HepG2 (cell line): Measurements from ENCODE around the gene NR2F1-AS1. TPM values are rescaled to one million over a fixed set of nuclear protein-coding genes. Genes with fewer than 3 reads are reported as not detected.

Experiments
- AHR ChIP-seq: IDR thresholded peaks from 2 replicates; pipeline ENCODE4 v1.6.1; 2018; ENCODE audit warnings: missing genetic modification reagents, missing compliant biosample characterization
- CBX2 ChIP-seq, 2 experiments: fragments of 200-600 bp in 1 of 2; sonication (generic); formaldehyde crosslinking in 1 of 2; IDR thresholded peaks; 2 replicates each; pipeline versions ENCODE4 v1.7.0 to v1.8.1; 2018 to 2022; ENCODE audit warnings: low read depth in 2 of 2, low read length in 1 of 2, mild to moderate bottlenecking in 1 of 2, missing genetic modification reagents in 1 of 2
- KLF6 ChIP-seq: IDR thresholded peaks from 2 replicates; pipeline ENCODE4 v1.8.0; 2016; ENCODE audit warnings: missing biosample characterization, missing genetic modification reagents
- MTF2 ChIP-seq: sonication (generic); formaldehyde crosslinking; IDR thresholded peaks from 2 replicates; pipeline ENCODE4 v1.5.0; 2020; ENCODE audit warnings: missing genetic modification reagents, borderline replicate concordance
- MYC ChIP-seq: sonication (generic); formaldehyde crosslinking; IDR thresholded peaks from 2 replicates; pipeline ENCODE4 v1.9.0; 2021; ENCODE audit warnings: missing genetic modification reagents, borderline replicate concordance
- REL ChIP-seq: sonication (generic); formaldehyde crosslinking; conservative IDR thresholded peaks from 2 replicates; pipeline ENCODE4 v1.8.0; 2022; ENCODE audit warnings: mild to moderate bottlenecking, missing genetic modification reagents, moderate library complexity
- RFX5 ChIP-seq: IDR thresholded peaks from 2 replicates; pipeline ENCODE4 v1.6.1; 2011; ENCODE audit warnings: low read depth, low read length, improper control_type of control experiment
- SMARCC2 ChIP-seq: fragments of 450-650 bp; IDR thresholded peaks from 2 replicates; pipeline ENCODE4 v1.6.1; 2017; ENCODE audit warnings: antibody characterized with exemption, mild to moderate bottlenecking
- TARDBP ChIP-seq: sonication (generic); formaldehyde crosslinking; IDR thresholded peaks from 2 replicates; pipeline ENCODE4 v1.8.0; 2022; ENCODE audit warnings: mild to moderate bottlenecking, missing genetic modification reagents
- ZNF256 ChIP-seq: sonication (generic); formaldehyde crosslinking; conservative IDR thresholded peaks from 2 replicates; pipeline ENCODE4 v1.4.0; 2020; ENCODE audit warnings: missing genetic modification reagents
- ZNF761 ChIP-seq: sonication (generic); formaldehyde crosslinking; conservative IDR thresholded peaks from 2 replicates; pipeline ENCODE4 v1.4.0; 2020; ENCODE audit warnings: mild to moderate bottlenecking, missing genetic modification reagents
- ZNF841 ChIP-seq: sonication (generic); formaldehyde crosslinking; IDR thresholded peaks from 2 replicates; pipeline ENCODE4 v1.8.1; 2023; ENCODE audit warnings: missing genetic modification reagents, borderline replicate concordance
- polyA plus RNA-seq, 8 experiments: library from polyadenylated mRNA; depleted of rRNA in 3 of 8; stranded (reverse) in 7 of 8; unstranded in 1 of 8; fragments of >200 nt; fragmentation: Illumina TruSeq in 4 of 8; extraction: Trizol in 4 of 8; gene quantifications; 2 replicates each; pipeline versions ENCODE4 v1.2.1 to v1.2.3, GENCODE V29; 2011 to 2016; ENCODE audit warnings: low read depth in 4 of 8, missing spikeins in 1 of 8, mixed read lengths in 1 of 8; ENCODE audit not compliant: insufficient read depth in 1 of 8
- total RNA-seq, 5 experiments: library from RNA; depleted of rRNA; stranded (reverse); fragments of >200 nt; fragmentation: Illumina TruSeq; extraction: Trizol; gene quantifications; 2 replicates each; pipeline ENCODE4 v1.2.3, GENCODE V29; 2016; ENCODE audit warnings: low read depth in 1 of 5
- TF ChIP-seq, protein P1 (sequence below): sonication (generic); formaldehyde crosslinking; IDR thresholded peaks from 2 replicates; pipeline ENCODE4 v1.9.0; 2021; ENCODE audit warnings: missing genetic modification reagents, borderline replicate concordance
- TF ChIP-seq, protein P2 (sequence below): sonication (generic); IDR thresholded peaks from 2 replicates; pipeline ENCODE4 v1.6.1; 2016; ENCODE audit warnings: low read depth, borderline replicate concordance
- TF ChIP-seq, protein P3 (sequence below): sonication (generic); formaldehyde crosslinking; IDR thresholded peaks from 2 replicates; pipeline ENCODE4 v1.8.0; 2022; ENCODE audit warnings: missing genetic modification reagents, mild to moderate bottlenecking, inconsistent platforms, borderline replicate concordance
- TF ChIP-seq, protein P4 (sequence below): sonication (generic); formaldehyde crosslinking; IDR thresholded peaks from 2 replicates; pipeline ENCODE4 v1.4.0; 2020; ENCODE audit warnings: missing genetic modification reagents, mild to moderate bottlenecking, borderline replicate concordance

NR2F1-AS1 gene
- total and polyA plus RNA-seq, 2 of the 13 experiments (the other 11 are each of a cell fraction or from before 2014, with no cell fraction given) = 2.8 TPM

DNA sequence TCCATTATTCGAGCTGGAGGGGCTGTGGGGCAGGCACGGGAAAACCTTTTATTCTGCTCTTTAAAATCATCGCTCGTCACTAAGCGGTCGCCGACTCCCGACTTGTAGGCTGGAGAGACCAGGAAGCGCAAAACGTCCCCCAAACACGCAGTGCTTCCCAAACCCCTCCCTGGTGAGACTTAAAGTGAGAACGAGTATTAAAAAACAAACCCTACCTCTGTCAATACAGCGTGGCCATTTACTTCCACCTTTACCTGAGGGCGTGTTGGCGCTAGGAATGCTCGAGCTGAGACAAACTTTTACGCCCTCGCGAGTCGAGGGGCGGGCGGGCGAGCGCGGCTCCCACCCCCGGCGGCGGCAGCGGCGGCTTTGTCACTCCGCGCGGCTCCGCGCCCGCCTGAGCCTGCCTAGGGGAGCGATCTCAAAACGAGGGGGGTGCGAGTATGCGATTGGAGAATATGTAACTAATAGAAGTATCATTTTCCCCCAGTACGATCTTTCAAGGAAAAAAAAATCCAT, at the start of gene NR2F1-AS1 (continued):
- TF ChIP-seq, protein P1, sequence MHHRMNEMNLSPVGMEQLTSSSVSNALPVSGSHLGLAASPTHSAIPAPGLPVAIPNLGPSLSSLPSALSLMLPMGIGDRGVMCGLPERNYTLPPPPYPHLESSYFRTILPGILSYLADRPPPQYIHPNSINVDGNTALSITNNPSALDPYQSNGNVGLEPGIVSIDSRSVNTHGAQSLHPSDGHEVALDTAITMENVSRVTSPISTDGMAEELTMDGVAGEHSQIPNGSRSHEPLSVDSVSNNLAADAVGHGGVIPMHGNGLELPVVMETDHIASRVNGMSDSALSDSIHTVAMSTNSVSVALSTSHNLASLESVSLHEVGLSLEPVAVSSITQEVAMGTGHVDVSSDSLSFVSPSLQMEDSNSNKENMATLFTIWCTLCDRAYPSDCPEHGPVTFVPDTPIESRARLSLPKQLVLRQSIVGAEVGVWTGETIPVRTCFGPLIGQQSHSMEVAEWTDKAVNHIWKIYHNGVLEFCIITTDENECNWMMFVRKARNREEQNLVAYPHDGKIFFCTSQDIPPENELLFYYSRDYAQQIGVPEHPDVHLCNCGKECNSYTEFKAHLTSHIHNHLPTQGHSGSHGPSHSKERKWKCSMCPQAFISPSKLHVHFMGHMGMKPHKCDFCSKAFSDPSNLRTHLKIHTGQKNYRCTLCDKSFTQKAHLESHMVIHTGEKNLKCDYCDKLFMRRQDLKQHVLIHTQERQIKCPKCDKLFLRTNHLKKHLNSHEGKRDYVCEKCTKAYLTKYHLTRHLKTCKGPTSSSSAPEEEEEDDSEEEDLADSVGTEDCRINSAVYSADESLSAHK (CRISPR knock-in tag) = no peak
- no peak for TF ChIP-seq ZNF256 (CRISPR knock-in tag)
- TF ChIP-seq CBX2 (IDR thresholded peaks at IDR 0.05; ENCODE audit: low read depth, low read length) = 0 out of 2 replicates have a peak, but pooled peaks have one; percentile 39
- TF ChIP-seq CBX2 (CRISPR knock-in tag; IDR thresholded peaks at IDR 0.05; ENCODE audit: low read depth) = no peak
- TF ChIP-seq KLF6 (CRISPR knock-in tag) = no peak
- TF ChIP-seq AHR (CRISPR knock-in tag) = no peak
- no peak for TF ChIP-seq REL (CRISPR knock-in tag)
- no peak for TF ChIP-seq RFX5
- no peak for TF ChIP-seq ZNF761 (CRISPR knock-in tag)
- peak; percentile 73; the same call in 1 of the 2 replicates for TF ChIP-seq MTF2 (CRISPR knock-in tag)
- TF ChIP-seq, protein P2, sequence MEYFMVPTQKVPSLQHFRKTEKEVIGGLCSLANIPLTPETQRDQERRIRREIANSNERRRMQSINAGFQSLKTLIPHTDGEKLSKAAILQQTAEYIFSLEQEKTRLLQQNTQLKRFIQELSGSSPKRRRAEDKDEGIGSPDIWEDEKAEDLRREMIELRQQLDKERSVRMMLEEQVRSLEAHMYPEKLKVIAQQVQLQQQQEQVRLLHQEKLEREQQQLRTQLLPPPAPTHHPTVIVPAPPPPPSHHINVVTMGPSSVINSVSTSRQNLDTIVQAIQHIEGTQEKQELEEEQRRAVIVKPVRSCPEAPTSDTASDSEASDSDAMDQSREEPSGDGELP = no peak
- TF ChIP-seq SMARCC2 = no peak
- TF ChIP-seq, protein P3, sequence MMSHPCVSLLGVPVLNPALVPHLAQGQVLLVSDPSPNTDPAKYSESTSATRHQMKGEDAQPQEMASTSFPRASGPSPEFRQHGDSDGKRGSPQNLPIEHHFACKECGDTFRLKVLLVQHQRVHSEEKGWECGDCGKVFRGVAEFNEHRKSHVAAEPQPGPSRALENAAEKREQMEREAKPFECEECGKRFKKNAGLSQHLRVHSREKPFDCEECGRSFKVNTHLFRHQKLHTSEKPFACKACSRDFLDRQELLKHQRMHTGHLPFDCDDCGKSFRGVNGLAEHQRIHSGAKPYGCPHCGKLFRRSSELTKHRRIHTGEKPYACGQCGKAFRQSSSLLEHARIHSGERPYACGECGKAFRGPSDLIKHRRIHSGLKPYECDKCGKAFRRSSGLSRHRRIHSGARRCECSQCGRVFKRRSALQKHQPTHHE (CRISPR knock-in tag) = no peak
- TF ChIP-seq, protein P4, sequence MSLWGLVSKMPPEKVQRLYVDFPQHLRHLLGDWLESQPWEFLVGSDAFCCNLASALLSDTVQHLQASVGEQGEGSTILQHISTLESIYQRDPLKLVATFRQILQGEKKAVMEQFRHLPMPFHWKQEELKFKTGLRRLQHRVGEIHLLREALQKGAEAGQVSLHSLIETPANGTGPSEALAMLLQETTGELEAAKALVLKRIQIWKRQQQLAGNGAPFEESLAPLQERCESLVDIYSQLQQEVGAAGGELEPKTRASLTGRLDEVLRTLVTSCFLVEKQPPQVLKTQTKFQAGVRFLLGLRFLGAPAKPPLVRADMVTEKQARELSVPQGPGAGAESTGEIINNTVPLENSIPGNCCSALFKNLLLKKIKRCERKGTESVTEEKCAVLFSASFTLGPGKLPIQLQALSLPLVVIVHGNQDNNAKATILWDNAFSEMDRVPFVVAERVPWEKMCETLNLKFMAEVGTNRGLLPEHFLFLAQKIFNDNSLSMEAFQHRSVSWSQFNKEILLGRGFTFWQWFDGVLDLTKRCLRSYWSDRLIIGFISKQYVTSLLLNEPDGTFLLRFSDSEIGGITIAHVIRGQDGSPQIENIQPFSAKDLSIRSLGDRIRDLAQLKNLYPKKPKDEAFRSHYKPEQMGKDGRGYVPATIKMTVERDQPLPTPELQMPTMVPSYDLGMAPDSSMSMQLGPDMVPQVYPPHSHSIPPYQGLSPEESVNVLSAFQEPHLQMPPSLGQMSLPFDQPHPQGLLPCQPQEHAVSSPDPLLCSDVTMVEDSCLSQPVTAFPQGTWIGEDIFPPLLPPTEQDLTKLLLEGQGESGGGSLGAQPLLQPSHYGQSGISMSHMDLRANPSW (CRISPR knock-in tag) = 0 out of 2 replicates have a peak, but pooled peaks have one; percentile 10
- no peak for TF ChIP-seq ZNF841 (CRISPR knock-in tag)
- no peak for TF ChIP-seq MYC (CRISPR knock-in tag)
- TF ChIP-seq TARDBP = peak; percentile 43; the same call in 1 of the 2 replicates
